WTC11 (cell line): Measurements from ENCODE around the gene DNALI1.

Experiments used
- ATF1 ChIP-seq: sonication (generic); formaldehyde crosslinking; IDR thresholded peaks from 2 replicates; pipeline ENCODE4 v1.8.1; 2023; ENCODE audit warnings: mild to moderate bottlenecking, moderate library complexity, missing genetic modification reagents
- ATF3 ChIP-seq: sonication (generic); formaldehyde crosslinking; conservative IDR thresholded peaks from 2 replicates; pipeline ENCODE4 v1.8.1; 2022; ENCODE audit warnings: mild to moderate bottlenecking, missing genetic modification reagents
- ATF6 ChIP-seq: sonication (generic); formaldehyde crosslinking; IDR thresholded peaks from 2 replicates; pipeline ENCODE4 v1.8.1; 2023; ENCODE audit warnings: mild to moderate bottlenecking, missing genetic modification reagents
- CTCF ChIP-seq: fragments of 200-600 bp; IDR thresholded peaks from 2 replicates; pipeline ENCODE4 v1.8.0; 2022; ENCODE audit warnings: antibody characterized with exemption
- ELF4 ChIP-seq: sonication (generic); formaldehyde crosslinking; IDR thresholded peaks from 2 replicates; pipeline ENCODE4 v1.8.1; 2022; ENCODE audit warnings: low read depth, mild to moderate bottlenecking, moderate library complexity, missing genetic modification reagents
- FOXJ3 ChIP-seq: sonication (generic); formaldehyde crosslinking; IDR thresholded peaks from 2 replicates; pipeline ENCODE4 v1.9.0; 2021; ENCODE audit warnings: missing genetic modification reagents, mild to moderate bottlenecking, borderline replicate concordance
- JUN ChIP-seq: sonication (generic); formaldehyde crosslinking; IDR thresholded peaks from 2 replicates; pipeline ENCODE4 v1.8.0; 2023; ENCODE audit warnings: mild to moderate bottlenecking, missing genetic modification reagents
- NR1H2 ChIP-seq: sonication (generic); formaldehyde crosslinking; IDR thresholded peaks from 2 replicates; pipeline ENCODE4 v1.9.0; 2021; ENCODE audit warnings: mild to moderate bottlenecking, moderate library complexity, missing genetic modification reagents
- USF2 ChIP-seq: sonication (generic); formaldehyde crosslinking; IDR thresholded peaks from 2 replicates; pipeline ENCODE4 v1.8.1; 2023; ENCODE audit warnings: mild to moderate bottlenecking, missing genetic modification reagents, moderate library complexity
- ZNF532 ChIP-seq: fragments of 250-450 bp; sonication (Bioruptor Pico); IDR thresholded peaks from 2 replicates; pipeline ENCODE4 v1.9.0; 2021; ENCODE audit warnings: mild to moderate bottlenecking, borderline replicate concordance

GRCh38 chr1:37605061-37605650 is 48.4 kb downstream of the DNALI1 start:
- no peak for TF ChIP-seq FOXJ3 (CRISPR knock-in tag)
- TF ChIP-seq ATF1 (CRISPR knock-in tag): no peak
- no peak for TF ChIP-seq CTCF
- TF ChIP-seq USF2: no peak
- no peak for TF ChIP-seq ZNF532 (CRISPR knock-in tag)
- no peak for TF ChIP-seq JUN
- TF ChIP-seq ELF4 (CRISPR knock-in tag): no peak
- TF ChIP-seq ATF3: no peak
- TF ChIP-seq NR1H2 (CRISPR knock-in tag): no peak
- no peak for TF ChIP-seq ATF6 (CRISPR knock-in tag)
